Activated T-helper 1 cell treated with anti-CD3 and anti-CD28 coated beads, Interleukin-2, amount 50 U/mL, for 16 hours (primary cell): Measurements from ENCODE around the gene AP1B1.

Experiments used
- DNase-seq, 2 donors: peaks; one replicate each; pipeline ENCODE4 v3.0.0-alpha.2; 2020; ENCODE audit warnings: low read depth in 1 of 2, low spot score in 1 of 2

The AP1B1 gene

DNA sequence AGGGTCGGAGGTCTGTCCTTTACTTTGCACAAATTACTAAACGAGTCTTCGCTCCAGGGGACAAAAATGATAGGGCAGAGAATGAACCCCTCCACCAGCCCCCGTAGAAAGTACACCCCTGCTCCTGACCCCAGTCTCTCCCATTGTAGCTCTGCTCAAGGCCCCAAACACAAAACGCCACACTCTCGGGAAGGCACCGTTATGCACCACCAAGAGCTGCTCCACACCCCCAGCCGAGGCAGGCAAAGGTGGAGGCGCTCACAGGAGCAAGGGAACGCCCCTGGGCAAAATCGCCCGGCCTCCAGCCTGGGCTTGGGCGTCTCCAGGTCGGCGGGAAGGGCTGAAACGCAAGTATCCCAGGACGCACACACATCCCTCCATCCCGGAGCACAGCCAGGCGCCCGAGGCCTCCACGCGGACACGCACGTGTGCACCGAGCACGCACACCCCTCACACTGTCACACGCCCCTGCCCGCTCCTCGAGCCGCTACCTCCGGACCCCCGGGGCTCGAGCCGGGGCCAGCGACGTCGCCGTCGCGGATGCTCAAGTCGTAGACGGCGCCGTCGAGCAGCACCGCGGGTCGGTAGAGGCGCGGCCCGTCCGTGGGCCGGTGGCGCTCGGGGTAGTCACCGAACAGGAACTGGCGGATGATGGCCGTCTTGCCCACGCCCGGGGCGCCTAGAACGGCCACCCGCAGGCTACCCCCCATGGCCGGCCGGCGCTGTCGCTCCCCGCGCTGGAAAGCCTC, 73.7 kb downstream of the AP1B1 start:
- DNase-seq = no peak

DNA sequence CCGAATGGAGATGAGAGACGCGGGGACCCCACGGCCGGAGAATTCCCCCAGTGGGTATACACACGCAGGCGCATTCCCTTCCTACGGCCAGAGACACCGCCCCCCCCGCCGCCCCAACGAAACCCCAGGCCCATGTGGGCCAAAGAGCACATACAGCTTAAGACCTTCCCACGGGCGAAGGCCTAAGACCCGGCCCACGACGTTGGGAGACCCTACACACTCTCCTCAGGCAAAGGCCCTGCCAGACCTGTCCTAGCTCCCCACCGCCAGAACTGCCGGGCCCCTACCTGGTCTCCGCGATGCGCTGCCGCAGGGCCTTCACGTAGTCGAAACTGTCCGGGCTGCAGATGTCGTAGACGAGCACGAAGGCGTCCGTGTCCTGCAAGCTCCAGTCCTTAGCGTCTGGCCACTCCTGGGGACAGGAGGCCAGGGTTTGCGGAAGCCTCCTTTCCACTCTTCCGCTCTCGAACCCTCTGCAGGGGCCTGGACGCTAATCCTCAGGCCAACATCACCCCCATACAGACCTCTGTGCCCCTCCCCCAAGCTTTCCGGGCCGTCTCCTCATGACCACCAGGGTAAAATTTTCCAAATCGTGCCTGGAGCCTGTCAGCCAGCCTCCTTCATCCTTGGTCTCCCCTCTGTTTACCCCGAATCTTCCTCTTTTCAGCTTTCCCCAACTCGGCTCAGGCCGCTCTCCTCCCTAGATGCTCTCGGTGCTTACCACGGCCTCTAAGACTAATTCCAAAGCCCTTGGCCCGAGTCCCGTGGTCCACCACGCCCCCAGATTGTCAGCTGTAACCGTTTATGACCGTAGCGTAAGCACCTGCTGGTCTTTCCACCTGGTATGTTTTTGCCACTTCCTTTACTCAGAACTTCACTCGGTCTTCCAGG, 74.5 kb downstream of the AP1B1 start:
- no peak for DNase-seq

DNA sequence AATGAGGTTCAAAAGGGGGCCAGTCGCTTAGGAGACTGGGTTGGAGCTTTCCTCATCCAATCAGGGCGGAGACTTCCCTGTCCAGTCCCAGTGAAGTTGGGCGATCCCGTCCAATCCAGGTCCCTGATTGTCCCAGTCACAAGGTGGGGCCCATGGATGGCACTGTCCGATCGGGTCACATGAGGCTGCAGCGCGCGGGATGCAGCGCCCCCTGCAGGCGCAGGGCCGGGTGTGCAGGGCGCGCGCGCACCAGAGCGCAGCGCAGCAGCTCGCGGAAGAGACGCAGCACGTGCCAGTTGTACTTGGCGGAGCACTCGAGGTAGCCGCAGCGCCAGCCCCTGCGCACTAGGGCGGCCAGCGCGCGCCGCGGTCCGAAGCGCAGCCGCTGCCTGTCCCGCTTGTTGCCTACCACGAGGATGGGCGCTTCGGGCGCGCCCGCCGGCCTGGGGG, 75.2 kb downstream of the AP1B1 start:
- no peak for DNase-seq

DNA sequence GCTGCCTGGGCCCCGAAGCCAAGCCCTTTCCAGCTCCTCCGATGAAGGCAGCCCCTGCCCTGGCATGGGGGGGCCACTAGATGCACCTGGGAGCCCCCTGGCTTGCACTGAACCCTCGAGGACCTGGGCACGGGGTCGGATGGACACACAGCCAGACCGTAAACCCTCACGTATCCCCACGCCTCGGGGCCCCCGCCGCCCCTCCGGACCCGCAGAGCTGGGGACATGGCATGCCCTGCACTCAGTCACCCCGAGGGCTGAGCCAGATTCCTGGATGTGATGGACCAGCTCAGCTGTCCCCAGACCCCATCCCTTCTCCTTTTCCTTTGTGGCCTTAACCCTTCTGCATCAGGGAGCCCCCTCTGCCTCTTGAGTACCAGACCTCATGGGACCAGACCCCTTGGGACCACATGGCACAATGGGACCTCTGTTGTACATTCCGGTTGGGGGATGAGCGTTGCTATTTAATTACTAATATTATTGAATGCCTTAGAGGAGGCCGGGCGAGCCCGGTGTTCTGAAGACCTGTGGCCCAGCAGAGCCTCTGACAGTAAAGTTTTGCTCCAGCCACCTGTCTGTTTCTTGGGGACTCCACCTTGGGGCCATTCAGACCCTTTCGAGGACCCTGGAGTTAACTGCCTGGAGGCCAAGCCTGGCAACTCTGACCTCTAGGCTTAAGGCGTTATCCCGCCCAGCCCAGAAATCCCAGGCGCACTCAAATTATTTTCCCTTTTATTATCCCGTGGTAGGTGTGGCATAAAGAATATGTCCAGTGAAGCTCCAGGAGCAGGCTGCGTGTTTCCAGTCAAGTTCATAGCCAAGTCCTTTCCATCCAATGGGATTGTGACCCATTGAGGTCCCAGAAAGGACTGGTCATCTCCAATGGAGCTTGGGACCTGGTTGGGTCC, 75.9 kb downstream of the AP1B1 start:
- no peak for DNase-seq

DNA sequence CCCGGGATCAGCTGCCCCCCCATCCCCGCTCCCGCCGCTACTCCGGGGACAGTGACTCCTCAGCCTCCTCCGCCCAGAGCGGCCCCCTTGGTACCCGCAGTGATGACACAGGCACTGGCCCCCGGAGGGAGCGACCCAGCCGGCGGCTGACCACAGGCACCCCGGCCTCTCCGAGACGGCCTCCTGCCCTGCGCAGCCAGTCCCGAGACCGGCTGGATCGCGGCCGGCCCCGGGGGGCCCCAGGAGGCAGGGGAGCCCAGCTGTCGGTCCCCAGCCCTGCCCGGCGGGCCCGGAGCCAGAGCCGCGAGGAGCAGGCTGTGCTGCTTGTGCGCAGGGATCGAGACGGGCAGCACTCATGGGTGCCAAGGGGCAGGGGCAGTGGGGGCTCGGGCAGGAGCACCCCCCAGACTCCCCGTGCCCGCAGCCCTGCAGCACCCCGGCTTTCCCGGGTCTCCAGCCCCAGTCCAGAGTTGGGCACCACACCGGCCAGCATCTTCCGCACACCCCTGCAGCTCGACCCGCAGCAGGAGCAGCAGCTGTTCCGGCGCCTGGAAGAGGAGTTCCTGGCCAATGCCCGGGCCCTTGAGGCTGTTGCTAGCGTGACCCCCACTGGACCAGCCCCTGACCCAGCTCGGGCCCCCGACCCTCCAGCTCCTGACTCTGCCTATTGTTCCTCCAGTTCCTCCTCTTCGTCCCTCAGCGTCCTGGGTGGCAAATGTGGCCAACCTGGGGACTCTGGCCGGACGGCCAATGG, 76.7 kb downstream of the AP1B1 start:
- no peak for DNase-seq

DNA sequence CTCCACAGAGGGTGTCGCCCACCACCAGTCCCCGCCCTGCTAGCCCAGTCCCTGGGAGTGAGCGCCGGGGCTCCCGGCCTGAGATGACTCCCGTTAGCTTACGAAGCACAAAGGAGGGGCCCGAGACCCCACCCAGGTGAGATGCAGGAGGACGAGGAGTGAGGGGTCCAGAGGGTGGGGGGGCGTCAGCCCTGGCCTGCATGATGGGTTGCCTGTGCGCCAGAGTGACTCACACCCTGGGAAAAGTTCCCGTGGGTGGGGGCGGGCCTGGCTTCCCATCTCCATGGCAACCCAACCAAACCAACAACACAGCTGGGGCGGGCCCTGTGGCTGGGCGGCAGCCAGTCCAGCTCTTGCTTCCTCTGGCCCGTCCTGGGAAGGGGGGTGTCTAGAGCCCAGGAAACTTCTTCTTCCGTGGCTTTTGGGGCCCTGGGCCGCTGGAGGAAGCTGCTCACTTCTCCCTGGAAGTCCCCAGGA, 77.5 kb downstream of the AP1B1 start:
- peak in 1 of 2 donors; percentile 30 for DNase-seq

DNA sequence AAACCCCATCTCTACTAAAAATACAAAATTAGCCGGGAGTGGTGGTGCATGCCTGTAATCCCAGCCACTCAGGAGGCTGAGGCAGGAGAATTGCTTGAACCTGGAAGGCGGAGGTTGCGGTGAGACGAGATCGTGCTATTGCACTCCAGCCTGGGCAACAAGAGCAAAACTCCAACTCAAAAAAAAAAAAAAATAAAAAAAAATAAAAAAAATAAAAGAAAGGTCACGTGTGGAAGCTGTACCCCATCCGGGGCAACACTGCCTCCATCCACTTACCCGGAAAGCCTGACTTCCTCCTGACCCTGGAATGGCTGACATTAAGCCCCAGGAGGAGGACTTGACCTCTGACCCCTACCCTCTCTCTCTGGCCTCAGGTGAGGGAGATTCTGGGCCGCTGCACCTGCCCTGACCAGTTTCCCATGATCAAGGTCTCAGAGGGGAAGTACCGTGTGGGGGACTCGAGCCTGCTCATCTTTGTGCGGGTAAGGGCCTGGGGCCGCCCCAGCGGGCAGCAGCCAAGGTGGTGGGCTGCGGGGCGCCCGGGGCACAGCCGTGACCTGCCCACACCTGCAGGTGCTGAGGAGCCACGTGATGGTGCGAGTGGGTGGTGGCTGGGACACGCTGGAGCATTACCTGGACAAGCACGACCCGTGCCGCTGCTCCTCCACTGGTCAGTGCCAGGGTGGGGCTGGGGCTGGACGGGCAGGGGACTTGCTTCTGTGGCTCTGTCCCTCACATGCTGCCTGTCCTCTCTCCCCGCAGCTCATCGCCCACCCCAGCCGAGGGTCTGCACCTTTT, 78.1 kb downstream of the AP1B1 start:
- no peak for DNase-seq

DNA sequence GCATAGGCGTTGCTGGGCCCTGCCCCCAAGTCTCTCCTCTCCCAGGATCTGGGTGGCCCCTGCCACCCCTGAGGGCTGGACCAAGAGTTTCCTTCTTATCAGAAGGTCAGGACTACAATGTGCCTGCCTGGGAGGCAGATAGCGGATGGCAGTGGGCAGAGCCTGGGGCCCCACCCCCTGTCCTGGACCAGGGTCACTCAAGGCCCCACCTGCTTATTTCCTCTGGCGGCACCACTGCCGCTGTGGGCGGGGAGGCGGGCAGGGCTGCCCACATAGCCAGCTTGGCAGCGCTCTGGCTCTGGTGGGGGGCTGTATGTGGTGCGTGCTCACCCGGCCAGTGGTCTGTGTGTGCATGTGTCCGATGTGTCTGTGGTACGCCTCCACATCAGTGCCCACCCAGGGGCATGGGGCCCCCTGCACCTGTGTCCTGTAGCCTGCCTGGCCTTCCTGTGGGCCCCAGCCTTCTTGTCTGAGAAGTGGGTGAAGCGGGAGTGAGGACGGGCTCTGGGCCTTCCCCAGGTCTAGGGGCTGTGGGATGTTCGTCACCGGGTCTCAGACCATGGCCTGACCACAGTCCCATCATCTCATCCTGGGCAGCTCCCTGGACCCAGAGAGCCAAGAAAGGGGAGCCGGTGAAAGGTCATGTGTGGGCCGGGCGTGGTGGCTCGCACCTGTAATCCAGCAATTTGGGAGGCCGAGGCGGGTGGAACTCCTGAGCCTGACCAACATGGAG, 78.9 kb downstream of the AP1B1 start:
- DNase-seq = no peak

DNA sequence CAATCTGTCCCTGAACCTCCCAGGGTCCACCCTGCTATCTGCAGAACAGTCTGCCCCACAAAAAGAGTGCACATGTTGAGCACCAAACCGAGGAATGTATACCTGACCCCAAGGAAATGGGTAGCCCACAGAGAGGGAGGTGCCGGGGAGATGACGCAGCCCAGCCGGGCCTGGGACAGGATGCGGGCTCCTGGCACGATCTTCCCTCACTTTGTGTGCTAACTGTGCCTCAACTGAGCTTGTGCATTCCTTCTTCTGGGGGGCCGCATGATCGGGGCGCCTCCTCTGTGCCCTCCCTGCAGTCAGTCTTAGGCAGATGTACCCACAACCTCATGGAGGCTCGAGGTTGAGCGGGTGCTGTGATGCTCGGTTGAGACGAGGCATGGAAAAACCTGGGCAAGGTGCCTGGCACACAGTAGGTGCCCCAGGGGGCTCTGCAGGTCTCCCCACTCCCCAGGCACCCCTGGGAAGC, 79.5 kb downstream of the AP1B1 start:
- DNase-seq = no peak

DNA sequence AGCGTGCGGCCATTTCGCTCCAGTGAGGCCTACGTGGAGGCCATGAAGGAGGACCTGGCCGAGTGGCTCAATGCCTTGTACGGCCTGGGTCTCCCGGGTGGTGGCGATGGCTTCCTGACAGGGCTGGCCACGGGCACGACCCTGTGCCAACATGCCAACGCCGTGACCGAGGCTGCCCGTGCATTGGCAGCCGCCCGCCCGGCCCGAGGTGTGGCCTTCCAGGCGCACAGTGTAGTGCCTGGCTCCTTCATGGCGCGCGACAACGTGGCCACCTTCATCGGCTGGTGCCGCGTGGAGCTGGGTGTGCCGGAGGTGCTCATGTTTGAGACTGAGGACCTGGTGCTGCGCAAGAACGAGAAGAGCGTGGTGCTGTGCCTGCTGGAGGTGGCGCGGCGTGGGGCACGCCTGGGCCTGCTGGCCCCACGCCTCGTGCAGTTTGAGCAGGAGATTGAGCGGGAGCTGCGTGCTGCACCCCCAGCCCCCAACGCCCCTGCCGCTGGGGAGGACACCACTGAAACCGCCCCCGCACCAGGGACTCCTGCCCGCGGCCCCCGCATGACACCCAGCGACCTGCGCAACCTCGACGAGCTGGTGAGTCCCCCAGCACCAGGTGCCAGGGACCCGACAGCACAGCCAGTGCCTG, 80.1 kb downstream of the AP1B1 start:
- DNase-seq = no peak

DNA sequence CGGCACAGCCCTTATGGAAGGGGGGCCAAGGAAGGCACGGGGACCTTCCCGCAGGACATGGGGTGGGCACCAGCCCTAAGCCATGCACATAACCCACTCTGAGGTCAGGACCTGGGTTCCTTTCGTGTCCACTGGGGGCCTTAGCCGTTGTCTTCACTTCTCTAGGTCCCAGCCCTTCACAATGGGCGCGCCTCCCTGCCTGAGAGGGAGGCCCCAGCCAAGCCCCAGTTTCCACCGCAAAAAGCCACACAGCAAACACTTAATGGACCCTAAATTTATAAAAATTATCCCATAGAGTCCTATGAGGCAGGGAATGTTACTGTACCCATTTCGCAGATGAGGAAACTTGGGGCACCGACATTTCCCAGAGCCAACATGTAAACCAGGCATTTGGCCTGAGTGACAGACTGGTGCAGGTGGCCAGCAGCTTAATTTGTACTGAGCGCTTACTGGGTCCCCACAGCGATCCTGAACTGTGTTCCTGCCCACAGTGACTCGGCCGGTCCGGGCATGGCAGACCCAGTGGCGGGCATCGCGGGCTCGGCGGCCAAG, 80.7 kb downstream of the AP1B1 start:
- no peak for DNase-seq

DNA sequence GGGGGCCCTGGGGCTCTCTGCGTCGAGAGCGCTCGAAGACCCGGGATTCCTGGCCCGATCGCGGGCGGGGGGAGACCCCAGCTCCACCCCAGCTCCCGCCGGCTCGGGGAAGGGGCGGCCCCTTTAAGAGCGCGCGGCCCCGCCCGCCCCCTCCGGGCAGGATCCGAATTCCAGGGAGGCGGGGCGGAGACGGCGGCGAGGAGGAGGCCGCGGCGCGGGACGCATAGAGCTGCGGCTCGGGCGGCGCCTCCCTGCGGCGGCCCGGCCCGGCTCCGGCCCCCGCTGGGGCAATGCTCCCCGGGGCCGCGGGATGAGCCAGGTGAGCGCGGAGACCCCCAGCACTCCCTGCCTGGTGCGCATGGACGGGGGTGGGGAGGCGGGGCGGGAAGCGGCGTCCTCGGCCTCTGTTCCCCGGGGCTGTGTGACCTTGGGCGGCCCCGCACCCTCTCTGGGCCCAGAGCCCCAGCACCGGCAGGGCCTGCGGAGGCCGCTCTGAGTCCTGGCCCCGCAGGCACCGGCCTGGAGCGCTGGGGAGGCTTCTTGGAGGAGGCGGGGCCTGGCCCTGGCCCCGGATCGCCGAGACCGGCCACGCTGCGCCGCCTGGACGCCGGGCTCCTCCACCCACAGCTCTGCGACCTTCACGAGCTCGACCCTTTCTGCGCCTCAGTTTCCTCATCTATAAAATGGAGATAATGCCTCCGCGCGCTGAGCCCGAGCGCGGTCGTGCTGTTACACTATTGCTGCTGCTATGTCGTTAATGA, 81.4 kb downstream of the AP1B1 start:
- no peak for DNase-seq

DNA sequence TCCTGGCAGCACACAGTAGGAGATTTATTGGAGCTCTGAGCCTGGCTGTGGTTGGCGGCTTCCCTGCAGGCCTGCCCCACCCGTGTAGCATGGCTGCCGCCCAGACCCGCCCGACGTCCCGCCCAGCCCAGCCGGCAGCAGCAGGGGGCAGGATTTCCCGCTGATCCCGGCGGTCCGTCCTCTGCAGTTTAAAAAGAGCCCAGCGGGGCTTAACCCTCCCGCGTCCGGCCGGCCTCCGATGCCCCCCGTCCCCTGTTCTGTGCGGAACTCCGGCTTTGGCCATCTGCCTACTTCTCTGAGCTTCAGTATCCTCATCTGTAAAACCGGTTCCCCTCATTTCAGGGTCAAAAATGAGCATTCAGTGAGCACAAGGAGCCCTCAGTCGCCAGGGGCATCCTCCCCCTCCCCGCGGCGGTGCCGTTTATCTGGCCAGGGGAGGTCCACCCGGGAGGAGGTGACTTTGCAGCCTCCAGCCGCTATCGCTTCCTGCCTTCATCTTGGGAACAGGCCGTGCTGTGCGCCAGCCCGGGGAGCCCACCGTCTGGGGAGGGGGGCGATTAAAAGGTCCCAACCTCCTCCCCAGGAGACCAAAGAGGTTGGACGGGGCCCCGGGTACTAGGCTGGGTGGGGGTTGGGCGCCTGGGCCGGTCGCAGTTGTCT, 82.1 kb downstream of the AP1B1 start, which contains the start of gene GAS2L1:
Gene GAS2L1, plus strand, starts transcription at position 476 of the 660 bp plus-strand sequence. CDS start 1,456 bp downstream, outside the sequence.
- no peak for DNase-seq

DNA sequence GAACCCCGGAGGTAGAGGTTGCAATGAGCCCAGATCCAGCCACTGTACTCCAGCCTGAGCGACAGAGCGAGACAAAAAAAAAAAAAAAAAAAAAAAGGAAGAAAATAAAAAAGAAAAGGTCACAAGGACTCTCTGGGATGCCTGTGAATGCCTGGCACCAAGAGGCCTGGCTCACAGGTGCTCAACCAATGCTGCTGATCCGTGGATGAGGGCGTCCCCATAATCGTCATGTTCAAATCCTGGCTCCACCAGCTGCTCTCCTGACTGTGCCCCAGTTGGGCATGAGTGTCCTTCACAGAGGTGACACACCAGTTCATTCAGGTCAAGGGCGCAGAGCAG, 82.6 kb downstream of the AP1B1 start:
- DNase-seq = no peak

DNA sequence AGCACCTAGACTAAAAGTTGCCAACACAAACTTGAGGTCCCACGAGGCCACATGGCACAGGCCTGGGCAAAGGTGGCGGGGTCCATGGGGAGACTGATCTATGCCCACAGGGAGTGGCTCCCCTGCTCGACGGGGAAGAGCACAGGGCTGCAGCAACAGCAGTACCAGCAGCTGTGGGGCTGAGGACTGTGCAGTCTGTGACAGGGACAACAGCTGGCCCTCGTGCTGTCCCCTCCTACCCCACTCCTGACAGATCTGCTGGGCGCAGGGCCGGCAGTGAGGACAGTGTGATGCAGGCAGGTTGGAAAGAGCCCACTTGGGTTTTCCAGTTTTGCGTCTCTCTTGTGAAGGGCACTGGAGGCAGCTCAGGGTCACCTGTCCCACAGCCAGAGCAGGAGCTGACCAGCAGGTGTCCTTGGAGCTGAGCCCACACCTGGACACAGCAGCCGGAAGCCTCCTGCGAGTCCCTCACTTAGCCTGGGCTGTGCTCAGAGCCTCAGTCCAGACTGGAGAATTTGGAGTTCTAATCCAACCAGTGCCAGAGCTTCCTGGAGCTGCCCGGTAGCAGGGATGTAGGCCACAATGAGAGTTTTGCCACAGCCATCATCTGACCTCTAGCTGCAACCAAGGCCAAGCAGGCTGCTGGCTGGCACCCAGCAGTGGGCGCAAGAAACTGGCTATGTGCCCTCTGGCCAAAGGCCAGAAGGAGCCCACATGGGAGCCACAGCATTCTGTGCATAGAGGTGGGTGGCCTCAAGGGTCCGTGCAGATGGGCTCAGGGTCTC, 85.5 kb downstream of the AP1B1 start:
- DNase-seq = no peak

DNA sequence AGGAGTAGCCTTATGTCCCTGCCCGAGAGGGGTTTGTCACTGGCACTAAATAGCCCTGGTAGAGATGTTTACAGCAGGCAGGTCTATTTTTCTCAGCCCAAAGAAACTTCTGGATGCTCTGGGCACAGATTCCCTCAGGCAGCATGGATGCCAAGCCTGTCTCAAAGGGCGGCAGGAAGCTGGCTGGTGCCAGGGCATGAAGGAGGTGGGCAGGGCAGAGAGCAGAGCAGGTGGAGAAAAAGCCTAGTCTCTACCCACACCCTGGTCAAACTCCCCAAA, 86.0 kb downstream of the AP1B1 start:
- no peak for DNase-seq
